Stomach (tissue), 9 donors: ENCODE data around the gene ADGRD2. TPM values are rescaled to one million over a fixed set of nuclear protein-coding genes. Genes with fewer than 3 reads are reported as not detected.

ENCODE experiments used
- DNase-seq, 2 donors: peaks; one replicate each; pipeline versions ENCODE4 v3.0.0 to v3.0.0-alpha.2; 2013 to 2019
- H3K27ac ChIP-seq, 5 donors: fragments of 200-600 bp in 4 of 5; sonication (generic) in 4 of 5; one replicate each; pipeline ENCODE4 v1.5.1; 2013 to 2019; ENCODE audit warnings: mild to moderate bottlenecking in 1 of 5, moderate library complexity in 1 of 5
- H3K27me3 ChIP-seq, 3 donors: fragments of 200-600 bp; sonication (generic); one replicate each; pipeline ENCODE4 v1.5.1; 2017 to 2019; ENCODE audit warnings: mixed run types in 1 of 3
- H3K36me3 ChIP-seq, 4 donors: fragments of 200-600 bp; sonication (generic); 1 replicate in 3 of 4; 2 replicates in 1 of 4; pipeline ENCODE4 v1.5.1; 2016 to 2019
- H3K4me1 ChIP-seq, 4 donors: fragments of 200-600 bp; sonication (generic); one replicate each; pipeline ENCODE4 v1.5.1; 2016 to 2019
- H3K4me3 ChIP-seq, 4 donors: fragments of 200-600 bp; sonication (generic) in 3 of 4; one replicate each; pipeline ENCODE4 v1.5.1; 2016 to 2019; ENCODE audit warnings: mild to moderate bottlenecking in 1 of 4
- H3K9me3 ChIP-seq, 4 donors: fragments of 200-600 bp; sonication (generic); one replicate each; pipeline ENCODE4 v1.5.1; 2016 to 2019
- CTCF ChIP-seq, 7 experiments: fragments of 450-650 bp in 4 of 7; fragments of 200-600 bp in 3 of 7; sonication (generic) in 3 of 7; IDR thresholded peaks; one replicate each; pipeline ENCODE4 v1.5.1; 2016 to 2019; ENCODE audit warnings: antibody characterized with exemption in 7 of 7, control low read depth in 2 of 7, mild to moderate bottlenecking in 1 of 7
- EP300 ChIP-seq: sonication (generic); formaldehyde crosslinking; IDR thresholded peaks from one replicate; pipeline ENCODE4 v1.6.1; 2017; ENCODE audit warnings: antibody characterized with exemption
- POLR2A ChIP-seq, 4 donors: fragments of 450-650 bp; IDR thresholded peaks; one replicate each; pipeline ENCODE4 v1.6.1; 2016; ENCODE audit warnings: antibody characterized with exemption in 4 of 4, control low read depth in 2 of 4, mild to moderate bottlenecking in 1 of 4, moderate library complexity in 1 of 4
- POLR2AphosphoS5 ChIP-seq, 3 donors: sonication (generic); formaldehyde crosslinking; IDR thresholded peaks; one replicate each; pipeline ENCODE4 v1.6.1; 2016; ENCODE audit warnings: antibody characterized with exemption in 3 of 3
- WGBS, 5 donors: extraction: QIAGEN DNeasy Blood & Tissue Kit in 3 of 5; methylation state at CpG; one replicate each; pipeline versions ENCODE4 v1.1.5 to v1.1.7; 2013 to 2018; 5-methylcytosine and 5-hydroxymethylcytosine counted together
- intact Hi-C: fragments of 100-400 bp; cut with DNase I; formaldehyde crosslinking; loops from one replicate; pipeline ENCODE4 v1.15.1; 2023; ENCODE audit warnings: low total_unique reads
- polyA plus RNA-seq, 3 donors: library from polyadenylated mRNA; stranded (reverse); fragments of 200-250 nt; gene quantifications; one replicate each; pipeline ENCODE4 v1.2.3, GENCODE V29; 2013
- total RNA-seq, 5 donors: library from RNA; depleted of rRNA; stranded (reverse); fragments of >200 nt; gene quantifications; one replicate each; pipeline versions ENCODE4 v1.1.0 to v1.2.3, GENCODE V29; 2014 to 2016
- donor health status: healthy with polysubstance abuse.
- donor health status: Bipolar disorder and iron deficiency.
- donor health status: healthy.

The ADGRD2 gene
- total and polyA plus RNA-seq, 8 donors = not detected

- no peak overlapping the region for H3K27ac ChIP-seq
- TF ChIP-seq CTCF (IDR thresholded peaks at IDR 0.05) (no peak), POLR2A (IDR thresholded peaks at IDR 0.05) (no peak), POLR2AphosphoS5 (IDR thresholded peaks at IDR 0.05) (no peak), EP300 (no peak)
- intact Hi-C loops = no loop called here
- H3K9me3 ChIP-seq = no peaks in the 10 kb centered on the region
- H3K4me3 ChIP-seq = no peak overlapping the region
- WGBS, 5 donors = 68 to 77% (median 74%) methylated on average over 3 of the region's 3 CpGs
- DNase-seq = no peak
- peaks cover 0 to 37% (median 0%) of the 10 kb centered on the region in 3 donors for H3K27me3 ChIP-seq
- H3K36me3 ChIP-seq = no peaks in the 10 kb centered on the region
- H3K4me1 ChIP-seq = no peaks in the 10 kb centered on the region
Observed at GRCh38 chr9:124465736-124466135, 15.5 kb downstream of the ADGRD2 start.

- WGBS, 5 donors = 86 to 96% (median 90%) methylated on average over 13 to 17 of the region's 17 CpGs
- TF ChIP-seq EP300 (no peak), CTCF (IDR thresholded peaks at IDR 0.05) (no peak), POLR2AphosphoS5 (IDR thresholded peaks at IDR 0.05) (no peak), POLR2A (IDR thresholded peaks at IDR 0.05) (no peak)
- DNase-seq = no peak
- no peak overlapping the region for H3K27ac ChIP-seq
- no peak overlapping the region for H3K4me3 ChIP-seq
- H3K4me1 ChIP-seq = no peaks in the 10 kb centered on the region
- intact Hi-C loops = no loop called here
- no peaks in the 10 kb centered on the region for H3K9me3 ChIP-seq
- H3K36me3 ChIP-seq = no peaks in the 10 kb centered on the region
- peaks cover 0 to 51% (median 0%) of the 10 kb centered on the region in 3 donors for H3K27me3 ChIP-seq
Observed at GRCh38 chr9:124467410-124468060, 17.3 kb downstream of the ADGRD2 start.

GRCh38 chr9:124468061-124468740 is 17.9 kb downstream of the ADGRD2 start:
- H3K36me3 ChIP-seq = no peaks in the 10 kb centered on the region
- no peak overlapping the region for H3K4me3 ChIP-seq
- intact Hi-C loops = no loop called here
- peaks cover 0 to 56% (median 0%) of the 10 kb centered on the region in 3 donors for H3K27me3 ChIP-seq
- TF ChIP-seq EP300 (no peak), POLR2A (IDR thresholded peaks at IDR 0.05) (no peak), CTCF (IDR thresholded peaks at IDR 0.05) (no peak), POLR2AphosphoS5 (IDR thresholded peaks at IDR 0.05) (no peak)
- no peaks in the 10 kb centered on the region for H3K9me3 ChIP-seq
- 79 to 87% (median 83%) methylated on average over 13 to 19 of the region's 19 CpGs for WGBS, 5 donors
- no peak for DNase-seq
- H3K4me1 ChIP-seq = no peaks in the 10 kb centered on the region
- no peak overlapping the region for H3K27ac ChIP-seq

- 75 to 94% (median 83%) methylated on average over 3 to 28 of the region's 28 CpGs for WGBS, 5 donors
- no peak overlapping the region for H3K4me3 ChIP-seq
- no peak for DNase-seq
- H3K9me3 ChIP-seq = no peaks in the 10 kb centered on the region
- TF ChIP-seq POLR2A (IDR thresholded peaks at IDR 0.05) (no peak), CTCF (IDR thresholded peaks at IDR 0.05) (no peak), POLR2AphosphoS5 (IDR thresholded peaks at IDR 0.05) (no peak), EP300 (no peak)
- H3K27ac ChIP-seq = no peak overlapping the region
- intact Hi-C loops = no loop called here
- H3K4me1 ChIP-seq = no peaks in the 10 kb centered on the region
- peaks cover 0 to 64% (median 0%) of the 10 kb centered on the region in 3 donors for H3K27me3 ChIP-seq
- no peaks in the 10 kb centered on the region for H3K36me3 ChIP-seq
Observed at GRCh38 chr9:124469011-124469832, 19.0 kb downstream of the ADGRD2 start.
